ENCODE data around the gene YARS2. TPM values are rescaled to one million over a fixed set of nuclear protein-coding genes. Genes with fewer than 3 reads are reported as not detected.

YARS2 gene
- total RNA-seq, 1 donor from 2014 or later: 26.5 TPM

GRCh38 chr12:32742133-32742532 lies 13.6 kb downstream of the YARS2 start:
- Histone ChIP-seq H3K9me3 (ENCODE audit: insufficient read depth, low read depth, low read length) (no peaks in the 10 kb centered on the region), H3K4me2 (ENCODE audit: low read length) (no peak overlapping the region), H3K36me3 (ENCODE audit: insufficient read depth, low read length) (peaks cover 52% of the 10 kb centered on the region), H3K4me3 (ENCODE audit: insufficient read depth, low read depth, low read length) (no peak overlapping the region), H3K27me3 (ENCODE audit: insufficient read depth, low read length) (no peaks in the 10 kb centered on the region), H4K20me1 (ENCODE audit: insufficient read depth, low read length) (peaks cover 20% of the 10 kb centered on the region), H2AFZ (ENCODE audit: low read depth, low read length) (no peak overlapping the region), H3K79me2 (ENCODE audit: insufficient read depth, low read length) (peaks cover 10% of the 10 kb centered on the region), H3K4me1 (ENCODE audit: insufficient read depth, low read length) (no peaks in the 10 kb centered on the region), H3K27ac (ENCODE audit: low read depth, low read length) (no peak overlapping the region), H3K9ac (ENCODE audit: low read length) (no peak overlapping the region)
- TF ChIP-seq CTCF (IDR thresholded peaks at IDR 0.05; ENCODE audit: insufficient read depth, low read depth, low read length): no peak
- no peak for TF ChIP-seq EZH2 (IDR thresholded peaks at IDR 0.05; ENCODE audit: insufficient read depth, low read length)
- DNase-seq (ENCODE audit: low read depth) (no peak), FAIRE-seq (no peak)
- peaks cover 6% of the 10 kb centered on the region for H3K36me3 Mint-ChIP-seq (ENCODE audit: low read depth, unreplicated experiment)
- no peaks in the 10 kb centered on the region for H3K4me1 Mint-ChIP-seq (ENCODE audit: low read depth, unreplicated experiment)
- no peak overlapping the region for H3K4me3 Mint-ChIP-seq (ENCODE audit: unreplicated experiment)
- H3K27ac Mint-ChIP-seq (ENCODE audit: unreplicated experiment): no peak overlapping the region
- no peaks in the 10 kb centered on the region for H3K9me3 Mint-ChIP-seq (ENCODE audit: unreplicated experiment)
- no peaks in the 10 kb centered on the region for H3K27me3 Mint-ChIP-seq (ENCODE audit: low read depth, unreplicated experiment)

- peaks cover 44% of the 10 kb centered on the region for H3K36me3 ChIP-seq (ENCODE audit: insufficient read depth, low read length)
- FAIRE-seq: no peak
- no peaks in the 10 kb centered on the region for H3K9me3 ChIP-seq (ENCODE audit: insufficient read depth, low read depth, low read length)
- Mint-ChIP-seq H3K27ac (ENCODE audit: unreplicated experiment) (no peak overlapping the region), H3K4me1 (ENCODE audit: low read depth, unreplicated experiment) (no peaks in the 10 kb centered on the region), H3K9me3 (ENCODE audit: unreplicated experiment) (no peaks in the 10 kb centered on the region), H3K4me3 (ENCODE audit: unreplicated experiment) (no peak overlapping the region), H3K27me3 (ENCODE audit: low read depth, unreplicated experiment) (no peaks in the 10 kb centered on the region), H3K36me3 (ENCODE audit: low read depth, unreplicated experiment) (peaks cover 7% of the 10 kb centered on the region)
- no peaks in the 10 kb centered on the region for H3K4me1 ChIP-seq (ENCODE audit: insufficient read depth, low read length)
- TF ChIP-seq CTCF (IDR thresholded peaks at IDR 0.05; ENCODE audit: insufficient read depth, low read depth, low read length) (no peak), EZH2 (IDR thresholded peaks at IDR 0.05; ENCODE audit: insufficient read depth, low read length) (no peak)
- H4K20me1 ChIP-seq (ENCODE audit: insufficient read depth, low read length): peaks cover 17% of the 10 kb centered on the region
- no peaks in the 10 kb centered on the region for H3K27me3 ChIP-seq (ENCODE audit: insufficient read depth, low read length)
- no peak overlapping the region for H3K4me2 ChIP-seq (ENCODE audit: low read length)
- no peak overlapping the region for H3K4me3 ChIP-seq (ENCODE audit: insufficient read depth, low read depth, low read length)
- H3K79me2 ChIP-seq (ENCODE audit: insufficient read depth, low read length): peaks cover 10% of the 10 kb centered on the region
- no peak for DNase-seq (ENCODE audit: low read depth)
- H3K9ac ChIP-seq (ENCODE audit: low read length): no peak overlapping the region
- H2AFZ ChIP-seq (ENCODE audit: low read depth, low read length): no peak overlapping the region
- H3K27ac ChIP-seq (ENCODE audit: low read depth, low read length): no peak overlapping the region
Measured at GRCh38 chr12:32739279-32739678, 16.4 kb downstream of the YARS2 start.

GRCh38 chr12:32737715-32738114 lies 18.0 kb downstream of the YARS2 start:
- no peak overlapping the region for H2AFZ ChIP-seq (ENCODE audit: low read depth, low read length)
- H4K20me1 ChIP-seq (ENCODE audit: insufficient read depth, low read length): peaks cover 12% of the 10 kb centered on the region
- peaks cover 6% of the 10 kb centered on the region for H3K36me3 Mint-ChIP-seq (ENCODE audit: low read depth, unreplicated experiment)
- H3K4me3 Mint-ChIP-seq (ENCODE audit: unreplicated experiment): no peak overlapping the region
- DNase-seq (ENCODE audit: low read depth) (no peak), FAIRE-seq (no peak)
- H3K79me2 ChIP-seq (ENCODE audit: insufficient read depth, low read length): peaks cover 3% of the 10 kb centered on the region
- no peak for TF ChIP-seq CTCF (IDR thresholded peaks at IDR 0.05; ENCODE audit: insufficient read depth, low read depth, low read length)
- no peak for TF ChIP-seq EZH2 (IDR thresholded peaks at IDR 0.05; ENCODE audit: insufficient read depth, low read length)
- no peaks in the 10 kb centered on the region for H3K9me3 Mint-ChIP-seq (ENCODE audit: unreplicated experiment)
- H3K4me1 Mint-ChIP-seq (ENCODE audit: low read depth, unreplicated experiment): no peaks in the 10 kb centered on the region
- no peak overlapping the region for H3K27ac ChIP-seq (ENCODE audit: low read depth, low read length)
- no peak overlapping the region for H3K4me2 ChIP-seq (ENCODE audit: low read length)
- H3K27me3 Mint-ChIP-seq (ENCODE audit: low read depth, unreplicated experiment): no peaks in the 10 kb centered on the region
- H3K4me1 ChIP-seq (ENCODE audit: insufficient read depth, low read length): no peaks in the 10 kb centered on the region
- peaks cover 43% of the 10 kb centered on the region for H3K36me3 ChIP-seq (ENCODE audit: insufficient read depth, low read length)
- H3K27ac Mint-ChIP-seq (ENCODE audit: unreplicated experiment): no peak overlapping the region
- no peak overlapping the region for H3K9ac ChIP-seq (ENCODE audit: low read length)
- no peaks in the 10 kb centered on the region for H3K9me3 ChIP-seq (ENCODE audit: insufficient read depth, low read depth, low read length)
- H3K27me3 ChIP-seq (ENCODE audit: insufficient read depth, low read length): no peaks in the 10 kb centered on the region
- H3K4me3 ChIP-seq (ENCODE audit: insufficient read depth, low read depth, low read length): no peak overlapping the region
